HepG2 (cell line): Measurements from ENCODE around the gene NDUFS2. TPM values are rescaled to one million over a fixed set of nuclear protein-coding genes. Genes with fewer than 3 reads are reported as not detected.
A peak's percentile ranks its signal among the peaks of the same experiment; 100 is the strongest.

Experiments used
- ATAC-seq: fragments of 200-7000 bp; cut with Tn5 transposase; 3 replicates; pipeline ENCODE4 v1.9.1; 2020; ENCODE audit warnings: mild to moderate bottlenecking, moderate library complexity
- BruUV-seq: library from RNA; stranded (reverse); fragments of 400-500 nt; replicated peaks from 2 replicates; lab custom pipeline; 2021; lab: Mats Ljungman, UMichigan
- CTCF ChIA-PET: fragments of 300-600 bp; formaldehyde crosslinking; extraction: SDS; loops from one replicate; lab custom pipeline; 2021; ENCODE audit warnings: low total read pairs, inconsistent platforms, low intra/inter-chr PET ratio; lab: Yijun Ruan, JAX
- POLR2A ChIA-PET: fragments of 350-600 bp; sonication (Branson Sonifier 250); formaldehyde crosslinking; loops from one replicate; lab custom pipeline; 2020; ENCODE audit warnings: antibody characterized with exemption, inconsistent platforms; lab: Yijun Ruan, JAX
- DNase-seq: peaks from one replicate; pipeline ENCODE4 v3.0.0-alpha.2; 2015; ENCODE audit warnings: low spot score
- FAIRE-seq: peaks from 3 replicates; lab custom pipeline; 2011; peaks lifted over from hg19 to GRCh38; lab: Jason Lieb, UNC
- H2AFZ ChIP-seq: one replicate; pipeline ENCODE4 v1.6.1; 2011; ENCODE audit warnings: low read length, inconsistent platforms
- H3K27ac ChIP-seq: fragments of 300-600 bp; 3 replicates; pipeline ENCODE4 v1.8.0; 2011; ENCODE audit warnings: mixed run types, mild to moderate bottlenecking, mixed read lengths, low read length, inconsistent platforms; ENCODE audit not compliant: insufficient read depth; ENCODE audit errors: extremely low read length
- H3K27me3 ChIP-seq, 2 experiments: fragments of 200-600 bp in 1 of 2; 2 replicates in 1 of 2; 3 replicates in 1 of 2; pipeline versions ENCODE4 v1.6.0 to v1.8.0; 2011; ENCODE audit warnings: low read length in 2 of 2, mild to moderate bottlenecking in 2 of 2, moderate library complexity in 2 of 2, inconsistent platforms in 1 of 2; ENCODE audit not compliant: insufficient read depth in 2 of 2, control insufficient read depth in 1 of 2
- H3K36me3 ChIP-seq, 2 experiments: fragments of 200-600 bp in 1 of 2; replicated peaks in 1 of 2; 2 replicates in 1 of 2; 3 replicates in 1 of 2; pipeline versions ENCODE4 v1.5.1 to v1.8.0; 2011; ENCODE audit warnings: low read length in 2 of 2, inconsistent platforms in 1 of 2; ENCODE audit not compliant: insufficient read depth in 2 of 2, control insufficient read depth in 1 of 2
- H3K4me1 ChIP-seq: 2 replicates; pipeline ENCODE4 v1.5.1; 2012; ENCODE audit warnings: low read length, inconsistent platforms; ENCODE audit not compliant: insufficient read depth
- H3K4me2 ChIP-seq: 2 replicates; pipeline ENCODE4 v1.6.0; 2011; ENCODE audit warnings: low read depth, low read length, inconsistent platforms
- H3K4me3 ChIP-seq, 3 experiments: fragments of 200-600 bp in 1 of 3; sonication (generic), shearing (Covaris generic) in 1 of 3; replicated peaks in 1 of 3; 2 replicates each; pipeline ENCODE4 v1.5.1; 2011 to 2016; ENCODE audit warnings: low read length in 3 of 3, inconsistent platforms in 2 of 3, low read depth in 2 of 3, mild to moderate bottlenecking in 2 of 3, control low read depth in 1 of 3, mixed read lengths in 1 of 3; ENCODE audit not compliant: insufficient read depth in 1 of 3
- H3K79me2 ChIP-seq: one replicate; pipeline ENCODE4 v1.6.1; 2011; ENCODE audit warnings: low read length, inconsistent platforms; ENCODE audit not compliant: insufficient read depth
- H3K9ac ChIP-seq: 2 replicates; pipeline ENCODE4 v1.6.0; 2011; ENCODE audit warnings: mild to moderate bottlenecking, low read depth, low read length, inconsistent platforms; ENCODE audit not compliant: insufficient read depth
- H3K9me3 ChIP-seq: 2 replicates; pipeline ENCODE4 v1.5.1; 2012; ENCODE audit warnings: mild to moderate bottlenecking, low read length
- H4K20me1 ChIP-seq: 2 replicates; pipeline ENCODE4 v1.6.0; 2011; ENCODE audit warnings: inconsistent platforms, mild to moderate bottlenecking, low read length, moderate library complexity; ENCODE audit not compliant: insufficient read depth
- FOSL1 ChIP-seq: sonication (generic); formaldehyde crosslinking; IDR thresholded peaks from 2 replicates; pipeline ENCODE4 v1.9.0; 2021; ENCODE audit warnings: missing genetic modification reagents, borderline replicate concordance
- MATR3 ChIP-seq: sonication (generic); formaldehyde crosslinking; IDR thresholded peaks from 2 replicates; pipeline ENCODE4 v1.4.0; 2020; ENCODE audit warnings: missing genetic modification reagents
- NCOR1 ChIP-seq: fragments of 200-600 bp; sonication (generic); IDR thresholded peaks from 2 replicates; pipeline ENCODE4 v1.7.0; 2017; ENCODE audit warnings: antibody characterized with exemption, low read length, borderline replicate concordance
- NR2F6 ChIP-seq, 2 experiments: IDR thresholded peaks; 2 replicates each; pipeline ENCODE4 v1.6.1; 2016; ENCODE audit warnings: antibody characterized with exemption in 1 of 2, mild to moderate bottlenecking in 1 of 2
- ONECUT2 ChIP-seq: sonication (generic); formaldehyde crosslinking; IDR thresholded peaks from 2 replicates; pipeline ENCODE4 v1.4.0; 2020; ENCODE audit warnings: missing genetic modification reagents
- PCBP2 ChIP-seq: fragments of 200-400 bp; formaldehyde crosslinking; optimal IDR thresholded peaks from 2 replicates; pipeline ENCODE3; 2018; ENCODE audit warnings: low read length, low read depth; ENCODE audit not compliant: poor library complexity, severe bottlenecking
- SP4 ChIP-seq: sonication (generic); formaldehyde crosslinking; IDR thresholded peaks from 2 replicates; pipeline ENCODE4 v1.8.1; 2023; ENCODE audit warnings: mild to moderate bottlenecking, missing genetic modification reagents
- SPEN ChIP-seq: sonication (generic); formaldehyde crosslinking; IDR thresholded peaks from 2 replicates; pipeline ENCODE4 v1.5.1; 2020; ENCODE audit warnings: low read depth, mild to moderate bottlenecking, missing genetic modification reagents
- ZMYM2 ChIP-seq: sonication (generic); formaldehyde crosslinking; IDR thresholded peaks from 2 replicates; pipeline ENCODE4 v1.8.0; 2022; ENCODE audit warnings: mild to moderate bottlenecking, missing genetic modification reagents
- ZNF383 ChIP-seq: sonication (generic); formaldehyde crosslinking; IDR thresholded peaks from 2 replicates; pipeline ENCODE4 v1.4.0; 2020; ENCODE audit warnings: missing genetic modification reagents, mild to moderate bottlenecking, borderline replicate concordance
- ZNF431 ChIP-seq: sonication (generic); formaldehyde crosslinking; IDR thresholded peaks from 2 replicates; pipeline ENCODE4 v1.9.0; 2022; ENCODE audit warnings: missing genetic modification reagents, low read depth, mild to moderate bottlenecking, borderline replicate concordance
- ZNF614 ChIP-seq: IDR thresholded peaks from 2 replicates; pipeline ENCODE4 v1.6.1; 2018; ENCODE audit warnings: missing biosample characterization, missing genetic modification reagents, inconsistent platforms, borderline replicate concordance
- ZNF773 ChIP-seq: sonication (generic); formaldehyde crosslinking; IDR thresholded peaks from 2 replicates; pipeline ENCODE4 v1.4.0; 2020; ENCODE audit warnings: missing genetic modification reagents, borderline replicate concordance
- ZSCAN21 ChIP-seq: sonication (generic); formaldehyde crosslinking; IDR thresholded peaks from 2 replicates; pipeline ENCODE4 v1.8.0; 2022; ENCODE audit warnings: mild to moderate bottlenecking, missing genetic modification reagents, moderate library complexity, borderline replicate concordance
- WGBS: methylation state at CpG from one replicate; pipeline ENCODE4 v1.1.6; 2017; ENCODE audit warnings: low lambda C conversion rate; 5-methylcytosine and 5-hydroxymethylcytosine counted together
- in situ Hi-C: cut with HindIII; loops from 2 replicates; pipeline ENCODE4 v1.10.0; 2017; ENCODE audit warnings: low pct_unique_long_range_greater_than_20kb; ENCODE audit not compliant: extremely low pct_ligation_motif_present
- intact Hi-C: fragments of 100-400 bp; cut with micrococcal nuclease; formaldehyde crosslinking; loops from one replicate; pipeline ENCODE4 v1.10.0; 2022; ENCODE audit not compliant: unreplicated experiment
- polyA plus RNA-seq, 8 experiments: library from polyadenylated mRNA; depleted of rRNA in 3 of 8; stranded (reverse) in 7 of 8; unstranded in 1 of 8; fragments of >200 nt; fragmentation: Illumina TruSeq in 4 of 8; extraction: Trizol in 4 of 8; gene quantifications; 2 replicates each; pipeline versions ENCODE4 v1.2.1 to v1.2.3, GENCODE V29; 2011 to 2016; ENCODE audit warnings: low read depth in 4 of 8, missing spikeins in 1 of 8, mixed read lengths in 1 of 8; ENCODE audit not compliant: insufficient read depth in 1 of 8
- total RNA-seq, 5 experiments: library from RNA; depleted of rRNA; stranded (reverse); fragments of >200 nt; fragmentation: Illumina TruSeq; extraction: Trizol; gene quantifications; 2 replicates each; pipeline ENCODE4 v1.2.3, GENCODE V29; 2016; ENCODE audit warnings: low read depth in 1 of 5
- TF ChIP-seq, protein P1 (sequence below), 2 experiments: sonication (generic) in 1 of 2; formaldehyde crosslinking in 1 of 2; IDR thresholded peaks; 2 replicates each; pipeline versions ENCODE4 v1.6.1 to v1.9.0; 2014 to 2022; ENCODE audit warnings: antibody characterized with exemption in 1 of 2, borderline replicate concordance in 1 of 2, inconsistent platforms in 1 of 2, low read depth in 1 of 2, missing genetic modification reagents in 1 of 2
- TF ChIP-seq, protein P2 (sequence below): sonication (generic); formaldehyde crosslinking; IDR thresholded peaks from 2 replicates; pipeline ENCODE4 v1.8.0; 2022; ENCODE audit warnings: mild to moderate bottlenecking, missing genetic modification reagents, moderate library complexity

Gene NDUFS2
- total and polyA plus RNA-seq, 2 of the 13 experiments (the other 11 are each of a cell fraction or from before 2014, with no cell fraction given) = 89.9 to 118 TPM

DNA sequence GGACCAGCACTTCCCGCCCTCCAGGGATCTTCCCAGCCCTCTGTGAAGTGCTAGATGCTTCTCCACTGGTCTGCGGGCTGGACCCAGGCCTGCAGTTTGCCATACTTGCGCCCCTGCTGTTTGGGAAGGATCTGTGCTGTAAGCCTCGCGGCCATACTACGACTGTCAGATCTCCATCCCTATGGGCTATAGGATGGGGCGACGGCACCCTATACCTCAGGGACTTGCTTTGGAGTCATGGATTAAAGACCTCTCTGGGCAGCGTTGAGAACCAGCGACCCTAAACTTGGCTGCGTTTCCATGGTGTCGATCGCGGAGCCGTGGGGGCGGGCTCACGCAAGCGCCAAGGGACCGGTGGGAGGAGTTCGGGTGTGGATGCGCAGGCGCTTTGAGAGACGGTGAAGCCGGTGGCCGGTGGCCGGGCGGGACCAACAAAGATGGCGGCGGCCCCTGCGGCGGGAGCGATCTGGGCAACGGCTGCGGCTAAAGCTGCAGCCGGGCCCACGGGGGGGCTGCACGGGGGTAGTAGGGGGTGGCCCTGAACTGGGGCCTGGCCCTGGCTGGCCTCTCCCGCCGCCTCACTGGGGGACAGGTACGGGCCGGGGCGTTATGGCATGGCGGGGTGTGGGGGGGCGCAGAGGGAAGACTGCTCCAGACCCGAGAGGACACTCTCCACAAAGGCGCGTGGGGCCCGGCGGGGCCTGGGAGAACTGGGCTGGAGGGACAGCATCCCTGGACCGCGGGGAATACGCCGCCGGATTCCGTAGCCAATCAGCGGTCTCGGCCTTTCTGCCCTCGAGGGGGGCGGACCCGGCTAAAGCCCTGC, 42.9 kb upstream of the NDUFS2 start, which contains the start of gene USP21:
Gene USP21 (plus strand): TSS at position 414 of the 826 bp plus-strand sequence. CDS start 1,141 bp downstream, outside the sequence.
- H3K27ac ChIP-seq = peak within 1 kb of the TSS; percentile 64
- peak; percentile 79 for DNase-seq
- H4K20me1 ChIP-seq = no peaks in the 10 kb centered on the region
- BruUV-seq = no TSS peak
- intact Hi-C loops = no loop called here
- POLR2A ChIA-PET = no interaction called here
- peak within 1 kb of the TSS; percentile 91 for H3K9ac ChIP-seq
- in situ Hi-C loops = no loop called here
- peaks cover 15% of the 10 kb centered on the region for H3K79me2 ChIP-seq
- peak within 1 kb of the TSS; percentile 59 for H2AFZ ChIP-seq
- no peaks in the 10 kb centered on the region for H3K9me3 ChIP-seq
- H3K27me3 ChIP-seq = no peaks in the 10 kb centered on the region; a peak in 1 of 5 replicates
- ATAC-seq = peak; percentile 93
- peaks cover 44% of the 10 kb centered on the region for H3K4me1 ChIP-seq
- 20% methylated on average over 22 of the region's 60 CpGs for WGBS
- peak within 1 kb of the TSS; percentile 97 for H3K4me2 ChIP-seq
- CTCF ChIA-PET = no interaction called here
- peak within 1 kb of the TSS; percentile 84 to 95 (median 94) for H3K4me3 ChIP-seq
- peaks cover 11 to 37% of the 10 kb centered on the region in 2 experiments; a peak in 4 of 5 replicates for H3K36me3 ChIP-seq
- peak; percentile 71 for FAIRE-seq
- TF ChIP-seq ONECUT2 (CRISPR knock-in tag) = no peak
- peak; percentile 34; the same call in 1 of the 2 replicates for TF ChIP-seq SPEN (CRISPR knock-in tag)
- no peak for TF ChIP-seq ZNF383 (CRISPR knock-in tag)
- no peak for TF ChIP-seq ZMYM2 (CRISPR knock-in tag)
- TF ChIP-seq PCBP2 = no peak
- no peak for TF ChIP-seq NR2F6 (IDR thresholded peaks at IDR 0.05)
- TF ChIP-seq NR2F6 (CRISPR knock-in tag; IDR thresholded peaks at IDR 0.05) = no peak
- TF ChIP-seq, protein P1, sequence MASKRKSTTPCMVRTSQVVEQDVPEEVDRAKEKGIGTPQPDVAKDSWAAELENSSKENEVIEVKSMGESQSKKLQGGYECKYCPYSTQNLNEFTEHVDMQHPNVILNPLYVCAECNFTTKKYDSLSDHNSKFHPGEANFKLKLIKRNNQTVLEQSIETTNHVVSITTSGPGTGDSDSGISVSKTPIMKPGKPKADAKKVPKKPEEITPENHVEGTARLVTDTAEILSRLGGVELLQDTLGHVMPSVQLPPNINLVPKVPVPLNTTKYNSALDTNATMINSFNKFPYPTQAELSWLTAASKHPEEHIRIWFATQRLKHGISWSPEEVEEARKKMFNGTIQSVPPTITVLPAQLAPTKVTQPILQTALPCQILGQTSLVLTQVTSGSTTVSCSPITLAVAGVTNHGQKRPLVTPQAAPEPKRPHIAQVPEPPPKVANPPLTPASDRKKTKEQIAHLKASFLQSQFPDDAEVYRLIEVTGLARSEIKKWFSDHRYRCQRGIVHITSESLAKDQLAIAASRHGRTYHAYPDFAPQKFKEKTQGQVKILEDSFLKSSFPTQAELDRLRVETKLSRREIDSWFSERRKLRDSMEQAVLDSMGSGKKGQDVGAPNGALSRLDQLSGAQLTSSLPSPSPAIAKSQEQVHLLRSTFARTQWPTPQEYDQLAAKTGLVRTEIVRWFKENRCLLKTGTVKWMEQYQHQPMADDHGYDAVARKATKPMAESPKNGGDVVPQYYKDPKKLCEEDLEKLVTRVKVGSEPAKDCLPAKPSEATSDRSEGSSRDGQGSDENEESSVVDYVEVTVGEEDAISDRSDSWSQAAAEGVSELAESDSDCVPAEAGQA (IDR thresholded peaks at IDR 0.05; ENCODE audit: low read depth) = peak; percentile 81
- TF ChIP-seq, protein P1 (CRISPR knock-in tag; IDR thresholded peaks at IDR 0.05; ENCODE audit: borderline replicate concordance) = no peak
- TF ChIP-seq MATR3 (CRISPR knock-in tag) = no peak
- no peak for TF ChIP-seq ZNF431
- no peak for TF ChIP-seq ZNF773 (CRISPR knock-in tag)
- TF ChIP-seq ZNF614 = no peak
- TF ChIP-seq ZSCAN21 = no peak; the same call in 1 of the 2 replicates
- TF ChIP-seq, protein P2, sequence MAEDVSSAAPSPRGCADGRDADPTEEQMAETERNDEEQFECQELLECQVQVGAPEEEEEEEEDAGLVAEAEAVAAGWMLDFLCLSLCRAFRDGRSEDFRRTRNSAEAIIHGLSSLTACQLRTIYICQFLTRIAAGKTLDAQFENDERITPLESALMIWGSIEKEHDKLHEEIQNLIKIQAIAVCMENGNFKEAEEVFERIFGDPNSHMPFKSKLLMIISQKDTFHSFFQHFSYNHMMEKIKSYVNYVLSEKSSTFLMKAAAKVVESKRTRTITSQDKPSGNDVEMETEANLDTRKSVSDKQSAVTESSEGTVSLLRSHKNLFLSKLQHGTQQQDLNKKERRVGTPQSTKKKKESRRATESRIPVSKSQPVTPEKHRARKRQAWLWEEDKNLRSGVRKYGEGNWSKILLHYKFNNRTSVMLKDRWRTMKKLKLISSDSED (CRISPR knock-in tag) = no peak
- peak; percentile 87 for TF ChIP-seq SP4 (CRISPR knock-in tag)
- no peak for TF ChIP-seq NCOR1
- TF ChIP-seq FOSL1 = no peak
